T-helper 9 cell (primary cell): Measurements from ENCODE around the gene CELF3.
"Not testable (repeated sequence)": the region's sequence is repeated elsewhere in the genome, so short reads cannot be mapped to it uniquely, and the experiment has no call there.

Experiments
- DNase-seq: peaks from one replicate; pipeline ENCODE4 v3.0.0-alpha.2; 2020
- total RNA-seq, 2 donors: gene quantifications; one replicate each; lab custom pipeline; 2026; lab: John Stamatoyannopoulos, UW

The CELF3 gene
- total RNA-seq: 0 to 0.14 reads per million in 2 donors

DNA sequence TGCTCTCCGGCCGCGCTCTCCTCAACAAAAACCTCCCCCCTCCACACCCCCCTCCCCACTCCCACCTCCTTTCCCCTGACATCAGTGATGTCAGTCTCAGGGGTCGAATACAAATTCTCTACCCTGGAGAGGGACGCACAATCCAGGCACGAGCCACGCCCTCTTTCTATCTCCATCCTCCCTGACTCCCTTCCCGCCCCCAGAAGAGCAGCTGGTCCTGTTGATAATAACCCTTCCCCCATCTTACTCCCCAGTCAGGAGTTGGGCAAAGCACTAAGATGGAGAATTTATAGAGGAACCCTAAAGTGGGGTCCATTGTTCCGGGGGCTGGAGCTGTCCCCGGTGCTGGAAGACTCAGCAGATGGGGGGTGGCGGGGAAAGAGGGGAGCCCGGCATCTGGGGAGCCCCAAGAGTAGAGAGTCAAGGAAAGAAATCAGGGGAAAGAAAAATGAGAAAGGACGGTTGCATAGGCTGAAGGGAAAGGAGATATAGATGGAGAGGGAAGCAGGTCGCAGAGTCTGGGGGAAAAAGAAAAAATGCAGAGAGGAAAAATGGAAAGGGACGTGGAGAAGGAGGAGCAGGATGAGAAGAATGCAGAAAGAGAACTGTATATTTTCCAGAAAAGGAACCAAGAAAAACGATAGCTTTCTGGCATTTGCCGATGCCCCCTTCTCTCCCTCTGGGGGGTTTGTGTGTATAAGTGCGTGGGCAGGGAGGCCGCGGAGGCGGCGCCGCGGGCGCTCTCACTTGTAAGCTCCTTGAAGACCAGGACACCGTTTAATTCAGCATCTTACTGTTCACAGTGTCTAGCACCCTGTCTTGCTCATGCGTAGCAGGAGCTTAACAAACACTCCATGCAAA is at the start of gene CELF3:
Gene CELF3, minus strand, starts transcription at position 33 of the 861 bp plus-strand sequence. CDS start 783 bp downstream, outside the sequence.
- no peak for DNase-seq

DNA sequence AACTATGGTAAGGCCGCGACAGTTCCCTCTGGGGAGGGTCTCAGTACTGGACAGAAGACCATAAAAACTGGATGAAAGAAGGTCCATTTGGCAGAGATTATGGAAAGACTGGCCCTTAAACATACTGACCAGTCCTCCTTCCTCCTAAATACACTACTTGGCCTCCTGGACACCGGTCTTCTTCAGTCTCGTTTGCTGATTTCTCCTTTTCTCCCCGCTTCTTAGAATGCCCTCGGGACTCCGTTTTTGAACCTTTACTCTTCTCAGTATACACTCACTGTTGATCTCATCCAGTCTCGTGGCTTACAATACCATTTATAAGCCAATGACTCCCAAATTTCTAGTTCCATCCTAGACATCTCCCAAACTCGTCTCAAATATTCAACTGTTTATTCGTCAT is 47.4 kb upstream of the CELF3 start:
- no peak for DNase-seq

DNA sequence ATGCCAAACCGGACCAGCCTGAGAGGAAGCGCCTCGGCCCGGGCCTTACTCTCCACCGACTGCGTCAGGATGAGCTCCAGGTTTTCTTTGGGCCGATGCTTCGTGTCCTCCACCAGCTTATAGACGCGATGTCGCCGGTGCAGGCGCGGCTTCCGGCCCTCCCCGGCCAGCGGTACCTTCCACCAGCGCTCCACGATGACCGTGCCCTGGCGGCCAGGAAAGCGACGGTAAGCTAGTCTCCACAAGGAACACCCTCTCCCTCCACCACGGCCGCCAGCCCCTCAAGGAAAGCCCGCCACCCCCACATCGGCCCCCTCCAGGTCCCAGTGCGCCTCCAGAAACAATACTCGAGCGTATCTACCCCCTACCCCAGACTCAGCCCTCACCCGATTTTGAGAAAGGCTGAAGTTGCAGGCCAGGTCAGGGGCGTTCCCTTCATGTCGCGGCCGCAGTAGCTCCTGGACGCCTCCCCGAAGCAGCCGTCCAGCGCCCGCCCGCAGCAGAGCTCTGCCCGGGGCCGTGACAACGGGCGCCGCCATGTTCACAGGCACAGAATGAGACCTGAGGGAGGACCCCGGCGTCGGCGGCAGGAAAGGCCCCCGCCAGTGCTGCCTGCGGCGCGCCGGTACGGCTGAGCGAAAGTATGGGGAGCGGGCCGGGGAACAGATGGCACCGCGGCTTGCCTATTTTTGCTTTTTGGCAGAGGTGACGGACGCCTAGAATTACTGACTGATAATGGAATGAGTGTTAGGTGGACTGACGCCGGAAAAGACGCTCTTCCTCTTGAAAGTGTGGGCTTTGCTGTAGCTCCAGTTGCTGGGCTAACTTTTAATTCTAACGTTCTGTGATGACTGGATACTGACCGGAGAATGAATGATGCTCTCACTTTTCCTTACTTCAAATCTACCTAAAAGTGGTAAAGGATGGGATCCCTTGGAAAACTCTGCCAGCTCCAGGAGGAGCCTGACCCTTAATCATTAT is 46.6 kb upstream of the CELF3 start, which contains the start of gene MRPL9:
Gene MRPL9, minus strand, starts transcription at position 556 of the 981 bp plus-strand sequence. Its CDS starts 17 bp downstream, at position 539.
- peak; percentile 77 for DNase-seq

DNA sequence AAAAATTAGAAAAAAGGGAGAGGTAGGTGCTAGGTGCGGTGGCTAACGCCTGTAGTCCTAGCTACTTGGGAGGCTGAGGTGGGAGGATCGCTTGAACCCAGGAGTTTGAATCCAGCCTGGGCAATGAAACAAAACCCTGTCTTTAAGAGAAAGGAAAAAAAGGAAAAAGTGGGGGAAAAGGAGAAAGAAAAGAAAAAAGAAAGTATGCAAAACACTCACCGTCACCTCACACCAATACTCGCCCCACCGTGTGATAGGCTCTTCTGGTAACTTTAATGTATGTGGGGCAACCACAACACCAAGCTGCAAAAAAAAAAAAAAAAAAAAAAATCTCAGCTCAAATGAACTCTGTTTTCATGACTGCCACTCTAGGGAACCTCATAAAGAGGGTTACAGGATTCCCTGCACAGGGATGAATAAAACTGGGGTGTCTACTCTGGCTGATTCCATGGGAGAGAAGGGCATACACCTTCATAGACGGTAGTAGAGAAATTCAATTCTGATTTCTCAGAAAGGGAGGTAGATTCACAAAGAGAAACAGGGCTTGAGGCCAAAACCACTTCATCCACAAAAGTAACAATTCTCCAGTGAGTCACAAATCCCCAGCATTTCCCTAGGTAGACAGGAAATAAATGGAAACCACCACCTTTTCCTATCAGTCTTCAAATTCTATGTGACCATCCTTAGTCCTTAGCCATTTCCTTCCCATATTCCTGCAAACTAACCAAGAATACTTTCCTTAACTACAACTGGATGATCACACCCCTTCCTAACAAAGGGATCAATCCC is 44.2 kb upstream of the CELF3 start:
- DNase-seq: no peak

DNA sequence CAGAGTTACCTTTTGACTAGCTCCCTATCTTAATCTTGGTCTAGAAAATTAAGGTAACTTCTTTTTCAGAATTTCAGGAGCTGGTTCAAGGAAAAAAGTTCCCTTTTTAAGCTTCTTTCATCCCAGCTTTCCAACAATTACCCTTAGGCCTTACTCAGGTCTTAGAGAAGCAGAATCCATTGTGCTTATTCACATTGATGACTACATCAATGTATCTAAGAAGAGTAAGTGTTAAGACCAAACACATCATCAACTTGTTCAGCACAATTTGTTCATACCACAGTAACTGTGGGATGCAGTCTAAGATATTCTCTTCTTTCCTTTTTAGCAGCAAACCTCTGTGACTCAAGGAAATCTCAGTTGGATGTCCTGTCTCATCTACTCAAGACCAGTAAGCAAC is 42.6 kb upstream of the CELF3 start:
- no peak for DNase-seq

DNA sequence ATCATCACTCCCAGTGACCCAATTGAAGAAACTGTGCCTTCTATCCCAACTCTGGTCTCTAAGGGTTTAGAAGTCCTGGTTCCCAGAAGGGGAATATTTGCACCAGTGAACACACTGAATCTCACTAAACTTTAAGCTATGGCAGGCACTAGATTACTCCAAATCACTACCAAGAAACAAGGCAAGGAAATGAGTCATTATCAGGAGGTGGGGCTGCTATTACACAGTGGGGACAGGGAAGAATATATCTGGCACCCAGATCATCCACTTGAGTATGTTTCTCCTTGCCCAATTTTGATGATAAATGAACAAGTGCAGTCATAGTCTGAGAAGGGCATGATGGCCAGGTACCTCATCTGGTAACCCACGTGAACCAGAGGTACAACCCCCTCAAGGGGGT is 39.7 kb upstream of the CELF3 start:
- no peak for DNase-seq

DNA sequence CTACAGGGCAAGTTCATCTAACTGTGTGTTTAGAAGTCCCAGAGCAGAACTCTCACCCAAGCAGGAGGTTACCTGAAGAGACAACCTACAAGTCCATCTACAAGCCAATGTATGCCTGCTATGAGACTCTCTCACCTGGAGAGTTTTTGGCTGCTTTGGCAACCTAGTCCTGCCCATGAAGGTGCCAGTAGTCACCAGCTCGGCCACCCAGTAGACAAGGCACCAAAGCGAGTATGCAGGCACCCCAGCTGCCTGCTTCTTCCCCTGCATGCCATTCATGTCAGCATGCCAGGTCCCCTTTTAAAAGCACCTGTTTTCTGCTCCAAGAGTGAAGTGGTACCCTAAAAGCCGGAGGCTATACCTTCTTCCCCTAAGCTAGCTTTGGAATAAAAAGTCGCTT is 24.9 kb upstream of the CELF3 start:
- no peak for DNase-seq

DNA sequence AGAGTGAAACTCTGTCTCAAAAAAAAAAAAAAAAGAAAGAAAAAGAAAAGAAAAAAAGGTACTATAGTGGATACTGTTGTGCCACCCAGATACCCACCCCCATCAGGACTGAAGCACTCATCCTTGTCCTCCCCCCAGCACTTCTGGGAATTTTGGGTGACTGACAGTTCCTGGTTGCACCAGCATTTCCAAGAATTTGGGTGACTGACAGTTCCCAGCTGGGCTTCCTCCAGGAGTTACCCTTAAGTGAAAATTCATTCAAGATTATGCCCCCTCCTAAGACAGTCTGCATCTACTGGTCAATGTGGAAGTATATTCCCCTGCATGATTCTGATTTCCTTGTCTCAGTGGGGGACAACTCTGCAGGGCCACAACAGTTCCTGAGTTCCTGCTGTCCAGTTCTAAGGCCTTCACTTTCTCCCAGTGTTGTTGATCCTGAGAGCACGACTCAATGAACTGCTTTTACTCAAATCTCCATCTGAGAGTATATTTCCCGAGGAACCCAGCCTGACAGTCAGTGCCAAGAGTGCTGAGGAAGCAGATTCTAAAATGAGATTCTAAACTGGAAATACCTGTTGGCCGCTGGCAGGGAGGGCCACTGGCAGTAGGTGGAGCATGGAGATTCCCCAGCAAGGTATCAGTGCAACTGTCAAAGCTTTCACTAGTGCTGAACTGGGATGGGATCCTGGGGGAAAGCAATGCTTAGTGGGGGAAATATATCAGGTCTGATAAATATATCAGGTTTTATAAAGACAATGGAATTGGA is 23.2 kb upstream of the CELF3 start:
- no peak for DNase-seq

DNA sequence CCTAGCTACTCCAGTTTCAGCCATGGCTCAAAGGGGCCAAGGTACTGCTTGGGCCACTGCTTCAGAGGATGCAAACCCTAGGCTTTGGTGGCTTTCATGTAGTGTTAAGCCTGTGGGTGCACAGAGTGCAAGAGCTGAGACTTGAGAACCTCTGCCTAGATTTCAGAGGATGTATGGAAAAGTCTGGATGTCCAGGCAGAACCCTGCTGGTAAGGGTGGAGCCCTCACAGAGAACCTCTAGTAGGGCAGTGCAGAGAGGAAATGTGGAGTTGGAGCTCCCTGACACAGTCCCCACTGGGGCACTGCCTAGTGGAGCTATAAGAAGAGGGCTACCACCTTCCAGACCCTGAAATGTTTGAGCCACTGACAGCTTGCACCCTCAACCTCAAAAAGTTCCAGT is 20.9 kb upstream of the CELF3 start:
- no peak for DNase-seq

DNA sequence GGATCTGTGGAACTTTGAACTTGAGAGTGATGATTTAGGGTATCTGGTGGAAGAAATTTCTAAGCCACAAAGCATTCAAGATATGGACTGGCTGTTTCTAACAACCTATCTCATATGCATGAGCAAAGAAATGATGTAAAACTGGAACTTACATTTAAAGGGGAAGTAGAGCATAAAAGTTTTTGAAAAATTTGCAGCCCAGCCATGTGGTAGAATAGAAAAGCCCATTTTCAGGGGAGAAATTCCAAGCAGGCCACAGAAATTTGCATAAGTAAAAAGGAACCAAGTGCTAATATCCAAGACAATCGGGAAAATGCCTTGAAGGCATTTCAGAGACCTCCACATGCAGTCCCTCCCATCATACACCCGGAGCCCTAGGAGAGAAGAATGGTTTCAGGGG is 20.4 kb upstream of the CELF3 start:
- no peak for DNase-seq

DNA sequence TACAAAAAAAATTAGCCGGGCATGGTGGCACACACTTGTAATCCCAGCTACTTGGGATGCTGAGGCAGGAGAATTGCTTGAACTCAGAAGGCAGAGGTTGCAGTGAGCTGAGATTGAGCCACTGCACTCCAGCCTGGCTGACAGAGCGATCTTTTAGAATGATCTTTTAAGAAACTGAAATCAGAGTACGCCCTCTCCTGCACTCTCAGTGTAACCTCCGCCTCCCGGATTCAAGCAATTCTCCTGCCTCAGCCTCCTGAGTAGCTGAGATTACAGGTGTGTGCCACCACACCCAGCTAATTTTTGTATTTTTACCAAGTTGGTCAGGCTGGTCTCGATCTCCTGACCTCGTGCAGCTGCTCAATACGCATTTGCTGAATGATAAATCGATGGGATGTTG is 17.4 kb upstream of the CELF3 start:
- DNase-seq: not testable (repeated sequence)

DNA sequence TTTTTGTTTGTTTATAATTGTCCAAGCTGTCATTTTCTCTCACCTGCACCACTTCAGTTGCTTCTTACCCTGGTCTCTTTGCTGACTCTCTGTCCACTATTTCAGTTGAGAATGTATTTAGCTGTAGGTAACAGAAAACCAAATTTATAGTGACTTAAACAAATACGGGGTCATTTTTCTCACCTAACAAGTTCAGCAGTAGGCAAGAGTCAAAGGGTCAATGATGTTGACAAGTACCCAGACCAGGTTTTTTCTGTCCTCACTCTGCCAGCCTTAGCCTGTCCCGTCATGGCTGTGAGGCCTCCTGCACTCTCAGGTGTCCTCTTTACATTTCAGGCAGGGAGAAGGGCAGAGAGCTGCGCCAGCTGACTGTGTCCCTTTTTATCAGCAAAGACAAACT is 16.5 kb upstream of the CELF3 start:
- DNase-seq: no peak

DNA sequence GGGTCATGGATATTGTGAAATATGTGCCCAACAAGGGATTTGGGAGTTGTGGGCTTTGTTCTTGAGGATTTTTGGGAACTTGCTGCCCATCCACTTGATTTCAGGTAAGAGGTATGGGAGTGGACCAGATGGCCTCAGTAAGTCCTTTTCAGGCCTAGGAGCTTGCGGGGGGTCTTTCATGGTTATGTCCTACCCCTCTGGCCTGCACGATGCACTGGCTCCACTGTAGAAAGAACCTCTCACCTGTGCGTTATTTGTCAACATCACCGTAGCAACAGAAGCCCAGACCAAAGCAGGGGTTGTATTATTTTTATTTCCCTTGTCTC is 13.3 kb upstream of the CELF3 start:
- DNase-seq: no peak

DNA sequence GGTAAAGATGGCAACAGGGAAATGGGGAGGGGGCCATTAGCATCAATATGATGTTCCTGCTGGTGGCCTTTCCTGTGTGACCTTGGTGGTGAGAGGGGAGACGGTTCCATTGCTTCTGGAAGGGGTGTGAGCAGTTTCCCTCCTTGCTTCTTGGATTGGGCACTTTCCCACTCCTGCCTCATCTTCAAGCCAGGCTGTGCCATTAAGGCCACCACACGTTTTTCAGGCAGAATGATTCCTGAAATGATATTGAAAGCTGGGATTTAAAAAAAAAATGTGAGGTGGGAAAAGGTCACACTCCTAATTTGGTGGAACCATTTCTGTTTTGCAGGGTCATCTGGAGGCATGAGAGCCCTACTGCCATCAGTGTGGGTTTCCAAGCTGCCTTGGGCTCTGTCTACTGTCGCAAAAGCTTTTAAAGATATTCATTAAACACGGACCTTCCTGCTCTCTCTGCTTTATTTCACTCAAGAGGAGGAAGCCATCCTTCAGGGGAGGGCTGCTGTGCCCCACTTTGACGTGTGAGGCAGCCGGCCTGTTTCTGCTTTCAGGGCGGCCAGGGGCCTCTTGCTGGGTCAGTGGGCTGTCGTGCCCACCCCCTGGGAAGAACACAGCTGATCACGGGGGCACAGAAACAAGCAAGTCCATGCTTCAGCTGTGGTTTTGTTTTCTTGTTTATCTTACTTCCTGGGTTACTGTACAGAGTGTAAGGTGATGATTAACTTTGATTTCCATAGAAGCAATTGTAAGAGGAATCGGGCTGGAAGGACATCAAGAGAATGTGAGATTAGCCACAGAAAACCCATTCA is 12.8 kb upstream of the CELF3 start:
- no peak for DNase-seq

DNA sequence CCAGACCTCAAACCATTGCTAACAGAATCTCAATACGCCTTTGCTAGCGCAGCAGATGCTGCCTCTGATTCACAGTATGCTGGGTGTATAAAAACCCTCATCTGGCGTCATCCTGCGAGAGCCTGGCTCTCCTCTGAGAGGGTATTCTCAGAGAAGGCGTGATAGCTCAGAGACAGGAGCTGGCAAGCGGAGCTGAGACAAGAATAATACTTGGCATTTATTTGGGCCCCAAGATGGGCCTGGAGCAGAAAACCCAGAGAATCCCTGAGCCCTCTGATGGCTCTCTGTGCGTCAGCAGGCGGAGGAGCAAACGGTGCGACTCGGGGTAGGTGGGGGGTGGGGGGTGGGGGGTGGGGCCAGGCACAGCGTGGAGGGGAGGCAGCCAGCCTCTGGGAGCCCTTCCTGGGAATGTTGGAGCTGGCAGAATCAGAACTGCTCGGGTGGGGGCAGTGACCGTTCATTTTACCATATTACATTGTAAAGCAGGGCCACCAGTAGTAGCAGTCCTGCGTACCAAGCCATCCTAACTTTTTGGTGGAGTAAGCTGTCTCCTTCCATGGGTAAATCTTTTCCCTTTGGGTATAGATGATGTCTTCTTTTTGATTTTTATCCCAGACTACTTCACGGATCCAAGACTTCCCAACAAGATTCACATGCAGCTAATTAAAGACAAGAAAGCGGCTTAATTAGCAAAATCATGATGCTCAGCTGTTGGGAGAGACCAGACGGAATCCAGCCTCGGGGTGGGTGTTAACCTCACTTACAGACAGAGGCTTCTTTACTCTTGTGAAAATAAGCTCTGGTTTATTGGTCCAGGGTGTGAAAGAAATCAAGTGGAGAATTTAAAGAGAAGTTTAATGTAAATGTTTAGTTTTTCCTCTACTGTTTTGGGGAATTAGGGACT is 11.8 kb upstream of the CELF3 start:
- no peak for DNase-seq

DNA sequence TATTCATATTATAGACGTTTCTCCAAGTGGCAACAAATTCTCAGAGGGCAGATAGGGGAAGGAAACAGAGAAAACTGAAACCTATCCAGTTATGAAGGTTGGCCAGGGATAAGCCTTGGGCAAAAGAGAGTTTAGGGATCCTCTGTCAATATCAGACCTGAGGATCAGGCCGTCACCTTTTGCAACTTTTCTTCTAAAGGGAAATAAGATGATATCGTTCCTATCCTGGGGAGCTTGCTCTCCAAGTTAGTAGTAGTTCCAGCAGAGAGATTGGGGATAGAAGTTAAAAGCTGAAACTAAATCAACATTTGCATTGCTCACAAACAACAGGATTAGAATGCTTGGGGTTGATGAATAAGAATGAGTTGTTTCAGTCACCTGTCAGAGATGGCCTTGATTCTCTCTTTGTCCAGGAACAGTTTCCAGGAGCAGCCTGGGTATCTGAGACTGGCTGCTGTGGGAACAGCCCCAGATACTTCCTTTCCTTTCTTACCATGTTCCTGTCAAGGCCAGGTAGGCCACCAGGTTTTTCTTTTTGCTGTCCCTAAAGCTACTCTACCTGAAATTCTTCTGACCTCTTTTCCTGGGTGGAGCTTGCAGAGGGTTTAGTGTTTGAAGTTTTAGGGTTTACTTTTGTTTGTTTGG is 7.2 kb upstream of the CELF3 start:
- DNase-seq: no peak

DNA sequence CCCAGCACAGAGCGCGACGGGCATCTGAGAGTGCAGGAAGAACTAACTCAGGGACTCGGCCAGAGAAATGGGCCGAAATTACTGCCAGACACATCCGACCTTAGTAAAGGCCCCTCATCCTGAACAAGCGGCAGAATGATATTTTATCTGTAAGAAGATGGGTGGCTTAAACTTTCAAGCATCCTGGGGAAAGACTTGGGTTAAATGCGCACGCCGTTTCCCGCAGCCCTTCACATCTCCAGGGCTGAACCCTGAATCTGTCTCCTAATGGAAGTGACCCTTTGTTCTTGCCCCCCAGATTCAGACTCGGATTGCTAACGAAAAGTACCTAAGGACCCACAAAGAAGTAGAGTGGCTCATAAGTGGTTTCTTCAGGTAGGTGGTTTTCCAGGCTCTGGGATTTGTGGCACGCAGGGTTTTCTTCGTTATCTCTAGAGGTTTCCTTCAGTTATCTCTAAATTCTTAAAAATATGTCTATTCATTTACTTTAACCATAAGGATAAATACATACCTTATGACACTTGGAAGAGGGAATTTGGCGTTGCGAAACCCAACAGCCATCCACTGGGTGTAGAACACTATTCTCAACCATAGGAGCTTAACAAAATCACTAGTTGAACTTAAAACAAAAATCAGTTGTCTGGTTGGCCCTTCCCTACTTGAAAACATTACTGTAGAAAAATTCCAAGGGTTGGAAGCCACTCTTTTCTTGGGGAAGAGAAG is 5.3 kb upstream of the CELF3 start:
- DNase-seq: no peak

DNA sequence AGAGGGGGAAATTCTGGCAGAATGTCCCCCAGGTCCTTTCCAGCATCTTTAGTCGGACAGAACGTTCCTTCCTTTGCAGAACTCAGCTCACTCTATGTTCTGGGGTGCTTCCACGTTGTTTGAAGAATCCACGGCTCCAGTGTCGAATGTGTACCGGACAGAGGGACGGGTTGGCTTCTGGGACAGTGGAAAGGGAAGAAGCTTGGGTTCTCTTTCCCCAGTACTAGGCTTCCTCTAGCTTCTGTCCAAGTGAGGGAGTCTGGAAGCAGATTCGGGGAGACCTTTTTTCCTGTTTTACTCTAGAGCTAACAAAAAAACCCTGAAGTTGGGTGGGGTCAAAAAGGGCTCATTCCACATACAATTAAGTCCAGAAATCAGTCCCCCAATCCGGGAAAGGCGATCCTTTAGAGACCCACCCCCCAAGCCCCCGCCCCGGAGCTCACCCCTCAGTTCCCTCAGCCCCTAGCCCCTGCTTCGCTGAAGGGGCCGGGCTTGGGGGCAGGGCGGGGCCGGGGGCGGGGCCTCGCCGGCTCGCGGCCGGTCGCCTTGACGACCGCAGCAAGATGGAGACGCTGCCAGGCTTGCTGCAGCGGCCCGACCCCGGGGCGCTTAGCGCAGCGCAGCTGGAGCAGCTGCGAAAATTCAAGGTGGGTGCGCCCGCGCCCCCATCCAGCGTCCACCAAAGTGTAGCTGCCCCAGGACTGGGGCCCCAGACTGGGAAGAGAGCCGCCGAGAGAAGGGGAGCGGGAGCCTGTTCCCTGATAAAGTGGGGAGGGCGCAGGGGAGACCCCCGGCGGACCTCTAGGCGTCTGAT is 4.6 kb upstream of the CELF3 start, which contains the start of gene RIIAD1:
Gene RIIAD1, plus strand, starts transcription at position 549 of the 814 bp plus-strand sequence. Its CDS starts 15 bp downstream, at position 564.
- DNase-seq: peak; percentile 15
